Gastrocnemius medialis (tissue), 4 donors: ENCODE results near the gene SMURF1.

Source experiments
- CTCF ChIP-seq, 5 experiments: fragments of 450-650 bp in 3 of 5; fragments of 200-600 bp in 2 of 5; sonication (generic) in 2 of 5; IDR thresholded peaks in 4 of 5; conservative IDR thresholded peaks in 1 of 5; 1 replicate in 4 of 5; 2 replicates in 1 of 5; pipeline ENCODE4 v1.5.1; 2016 to 2019; ENCODE audit warnings: antibody characterized with exemption in 5 of 5, mild to moderate bottlenecking in 3 of 5, moderate library complexity in 3 of 5
- POLR2A ChIP-seq, 2 donors: fragments of 450-650 bp; IDR thresholded peaks; one replicate each; pipeline ENCODE4 v1.6.1; 2017; ENCODE audit warnings: antibody characterized with exemption in 2 of 2, mild to moderate bottlenecking in 2 of 2, moderate library complexity in 2 of 2

GRCh38 chr7:99010281-99010680, 133.6 kb downstream of the SMURF1 start:
- no peak for TF ChIP-seq CTCF (IDR thresholded peaks at IDR 0.05 in 4 of 5, conservative IDR thresholded peaks at IDR 0.05 in 1 of 5)
- no peak for TF ChIP-seq POLR2A (IDR thresholded peaks at IDR 0.05)
